IgD-negative memory B cell (primary cell): ENCODE results near the gene TUBA4B. TPM values are rescaled to one million over a fixed set of nuclear protein-coding genes. Genes with fewer than 3 reads are reported as not detected.
A peak's percentile ranks its signal among the peaks of the same experiment; 100 is the strongest.

Experiments used
- H3K27ac Mint-ChIP-seq, 3 donors: one replicate each; pipeline ENCODE4 v1.8.0; 2020 to 2022; ENCODE audit warnings: mild to moderate bottlenecking in 3 of 3, mixed read lengths in 3 of 3, moderate library complexity in 1 of 3
- H3K27me3 Mint-ChIP-seq: one replicate; pipeline ENCODE4 v1.8.0; 2021; ENCODE audit warnings: mixed read lengths
- H3K36me3 Mint-ChIP-seq: one replicate; pipeline ENCODE4 v1.8.0; 2020; ENCODE audit warnings: mild to moderate bottlenecking, mixed read lengths
- H3K4me1 Mint-ChIP-seq, 3 donors: one replicate each; pipeline ENCODE4 v1.8.0; 2020 to 2022; ENCODE audit warnings: mixed read lengths in 3 of 3, mild to moderate bottlenecking in 1 of 3
- H3K4me3 Mint-ChIP-seq, 4 donors: one replicate each; pipeline ENCODE4 v1.8.0; 2020 to 2022; ENCODE audit warnings: mild to moderate bottlenecking in 4 of 4, mixed read lengths in 4 of 4, moderate library complexity in 3 of 4
- H3K9me3 Mint-ChIP-seq, 3 donors: one replicate each; pipeline ENCODE4 v1.8.0; 2020 to 2021; ENCODE audit warnings: mixed read lengths in 3 of 3, mild to moderate bottlenecking in 1 of 3
- polyA plus RNA-seq: library from polyadenylated mRNA; unstranded; fragments of 300-500 nt; fragmentation: Illumina TruSeq; gene quantifications from one replicate; pipeline ENCODE4 v1.2.3, GENCODE V29; 2021

Gene TUBA4B
- polyA plus RNA-seq, 1 donor from 2014 or later: not detected

DNA sequence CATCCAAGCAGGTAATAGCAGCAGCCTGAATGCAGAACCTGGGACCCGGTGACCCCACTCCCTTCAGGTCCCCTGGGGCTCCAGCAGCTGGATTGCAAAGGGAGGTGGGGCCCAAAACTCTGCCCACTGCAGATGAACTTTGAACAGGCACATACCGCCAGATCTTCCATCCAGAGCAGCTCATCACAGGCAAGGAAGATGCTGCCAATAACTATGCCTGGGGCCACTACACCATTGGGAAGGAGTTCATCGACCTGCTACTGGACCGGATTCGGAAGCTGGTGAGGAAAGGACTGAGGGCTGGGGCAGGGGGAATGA lies 17.0 kb downstream of the TUBA4B start:
- H3K27ac Mint-ChIP-seq: no peak overlapping the region
- H3K4me3 Mint-ChIP-seq: no peak overlapping the region
- peaks cover 0 to 11% (median 11%) of the 10 kb centered on the region in 3 donors for H3K4me1 Mint-ChIP-seq
- peaks cover 9% of the 10 kb centered on the region for H3K36me3 Mint-ChIP-seq
- no peaks in the 10 kb centered on the region for H3K27me3 Mint-ChIP-seq
- H3K9me3 Mint-ChIP-seq: no peaks in the 10 kb centered on the region

DNA sequence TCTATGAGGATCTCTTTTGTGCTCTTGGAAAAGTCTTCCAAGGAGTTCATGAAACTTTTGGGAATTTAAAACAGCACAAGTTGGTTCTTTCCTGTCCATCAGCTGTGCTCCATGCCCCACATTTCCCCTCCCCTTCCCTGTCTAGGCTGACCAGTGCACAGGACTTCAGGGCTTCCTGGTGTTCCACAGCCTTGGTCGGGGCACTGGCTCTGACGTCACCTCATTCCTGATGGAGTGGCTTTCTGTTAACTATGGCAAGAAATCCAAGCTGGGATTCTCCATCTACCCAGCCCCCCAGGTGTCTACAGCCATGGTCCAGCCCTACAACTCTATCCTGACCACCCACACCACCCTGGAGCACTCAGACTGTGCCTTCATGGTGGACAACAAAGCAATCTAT lies 18.0 kb downstream of the TUBA4B start:
- peaks cover 9% of the 10 kb centered on the region for H3K36me3 Mint-ChIP-seq
- H3K4me3 Mint-ChIP-seq: no peak overlapping the region
- H3K4me1 Mint-ChIP-seq: peaks cover 0 to 14% (median 13%) of the 10 kb centered on the region in 3 donors
- no peak overlapping the region for H3K27ac Mint-ChIP-seq
- no peaks in the 10 kb centered on the region for H3K9me3 Mint-ChIP-seq
- no peaks in the 10 kb centered on the region for H3K27me3 Mint-ChIP-seq

DNA sequence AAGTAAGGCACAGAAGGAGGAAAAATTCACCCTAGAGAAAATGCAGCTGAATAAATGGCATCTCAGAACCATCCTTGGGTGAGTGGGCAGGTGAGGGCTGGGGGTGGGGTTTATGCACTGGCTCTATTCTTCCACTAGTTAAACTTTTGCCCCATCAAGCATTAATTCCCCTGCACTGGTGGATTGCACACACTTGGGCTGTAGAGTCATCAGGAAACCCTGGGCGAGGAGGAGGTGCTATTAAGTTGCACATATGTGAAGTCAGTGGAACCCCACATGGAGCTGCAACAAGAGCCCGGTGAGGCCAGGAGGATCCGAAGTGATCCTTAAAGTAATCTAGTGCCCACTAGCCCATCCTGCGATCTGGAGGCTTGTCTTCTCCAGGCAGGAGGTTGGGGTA lies 19.3 kb downstream of the TUBA4B start:
- H3K27me3 Mint-ChIP-seq: no peaks in the 10 kb centered on the region
- peaks cover 9% of the 10 kb centered on the region for H3K36me3 Mint-ChIP-seq
- H3K27ac Mint-ChIP-seq: no peak overlapping the region
- no peak overlapping the region for H3K4me3 Mint-ChIP-seq
- no peaks in the 10 kb centered on the region for H3K9me3 Mint-ChIP-seq
- peaks cover 5 to 20% (median 19%) of the 10 kb centered on the region in 3 donors for H3K4me1 Mint-ChIP-seq

DNA sequence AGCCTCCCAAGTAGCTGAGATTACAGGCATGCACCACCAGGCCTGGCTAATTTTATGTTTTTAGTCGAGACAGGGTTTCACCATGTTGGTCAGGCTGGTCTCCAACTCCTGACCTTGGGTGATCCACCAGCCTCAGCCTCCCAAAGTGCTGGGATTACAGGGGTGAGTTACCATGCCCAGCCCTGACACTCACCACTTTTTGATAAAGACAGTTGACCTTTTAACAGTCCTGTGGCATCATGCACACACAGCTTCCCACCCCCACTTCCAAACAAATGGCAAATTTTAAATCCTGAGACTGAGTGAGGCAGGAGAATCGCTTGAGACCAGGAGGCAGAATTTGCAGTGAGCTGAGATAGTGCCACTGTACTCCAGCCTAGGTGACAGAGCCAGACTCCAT lies 20.0 kb downstream of the TUBA4B start:
- Mint-ChIP-seq H3K27ac (no peak overlapping the region), H3K4me3 (no peak overlapping the region), H3K9me3 (no peaks in the 10 kb centered on the region), H3K36me3 (peaks cover 9% of the 10 kb centered on the region), H3K27me3 (no peaks in the 10 kb centered on the region), H3K4me1 (peaks cover 11 to 27% (median 24%) of the 10 kb centered on the region in 3 donors)

DNA sequence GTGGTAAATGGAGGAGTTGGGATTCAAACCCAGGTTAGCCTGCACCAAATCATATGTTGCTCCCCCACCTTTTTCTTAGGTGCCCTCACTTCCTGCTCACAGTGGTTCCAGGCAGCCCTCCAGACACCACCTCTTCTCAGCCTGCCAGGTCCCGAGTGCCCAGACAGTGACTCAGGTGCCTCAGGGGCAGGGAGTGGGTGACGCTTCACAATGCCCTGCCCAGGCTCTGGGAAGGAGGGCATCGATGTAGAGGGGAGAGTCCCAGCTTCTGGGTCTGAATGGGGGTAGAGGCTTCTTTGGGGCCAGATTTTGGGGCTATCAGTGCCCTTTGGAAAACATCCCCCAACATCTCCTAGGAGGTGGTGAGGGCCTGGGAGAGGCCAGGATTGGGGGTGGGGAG lies 20.9 kb downstream of the TUBA4B start:
- Mint-ChIP-seq H3K4me1 (peaks cover 18 to 36% (median 28%) of the 10 kb centered on the region in 3 donors), H3K9me3 (no peaks in the 10 kb centered on the region), H3K36me3 (peaks cover 9% of the 10 kb centered on the region), H3K4me3 (no peak overlapping the region), H3K27me3 (no peaks in the 10 kb centered on the region), H3K27ac (no peak overlapping the region)

DNA sequence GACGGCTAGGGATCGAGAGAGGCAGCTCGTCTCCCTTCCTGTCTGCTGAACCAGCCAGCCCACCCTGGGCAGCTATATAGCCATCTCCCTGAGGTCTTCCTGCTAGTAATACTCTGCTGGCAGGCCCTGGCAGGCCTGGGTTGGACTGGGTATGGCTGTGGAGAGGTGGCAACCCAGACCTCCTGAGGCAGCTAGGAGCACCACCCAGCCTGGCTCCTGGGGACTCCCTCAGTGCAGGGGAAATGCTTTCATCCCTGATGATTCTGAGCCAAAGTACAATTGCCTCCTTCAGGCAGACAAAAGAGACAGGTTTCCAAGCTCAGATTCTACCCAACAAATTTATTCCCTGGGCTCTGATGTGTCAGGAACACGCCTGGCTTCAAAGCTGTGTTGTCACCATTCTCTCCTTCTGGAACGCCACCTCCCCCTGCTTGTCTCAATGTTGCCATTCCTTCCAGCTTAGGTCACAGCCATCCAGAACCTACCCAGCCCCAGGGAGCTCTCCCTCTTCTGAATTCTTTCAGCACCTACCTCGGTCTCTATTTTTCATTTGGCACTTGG lies 21.4 kb downstream of the TUBA4B start:
- peaks cover 9% of the 10 kb centered on the region for H3K36me3 Mint-ChIP-seq
- peak overlapping the region in 1 of 4 donors; percentile 37 for H3K4me3 Mint-ChIP-seq
- H3K9me3 Mint-ChIP-seq: no peaks in the 10 kb centered on the region
- peak overlapping the region in 1 of 3 donors; percentile 40 for H3K27ac Mint-ChIP-seq
- peaks cover 19 to 33% (median 29%) of the 10 kb centered on the region in 3 donors for H3K4me1 Mint-ChIP-seq
- no peaks in the 10 kb centered on the region for H3K27me3 Mint-ChIP-seq

DNA sequence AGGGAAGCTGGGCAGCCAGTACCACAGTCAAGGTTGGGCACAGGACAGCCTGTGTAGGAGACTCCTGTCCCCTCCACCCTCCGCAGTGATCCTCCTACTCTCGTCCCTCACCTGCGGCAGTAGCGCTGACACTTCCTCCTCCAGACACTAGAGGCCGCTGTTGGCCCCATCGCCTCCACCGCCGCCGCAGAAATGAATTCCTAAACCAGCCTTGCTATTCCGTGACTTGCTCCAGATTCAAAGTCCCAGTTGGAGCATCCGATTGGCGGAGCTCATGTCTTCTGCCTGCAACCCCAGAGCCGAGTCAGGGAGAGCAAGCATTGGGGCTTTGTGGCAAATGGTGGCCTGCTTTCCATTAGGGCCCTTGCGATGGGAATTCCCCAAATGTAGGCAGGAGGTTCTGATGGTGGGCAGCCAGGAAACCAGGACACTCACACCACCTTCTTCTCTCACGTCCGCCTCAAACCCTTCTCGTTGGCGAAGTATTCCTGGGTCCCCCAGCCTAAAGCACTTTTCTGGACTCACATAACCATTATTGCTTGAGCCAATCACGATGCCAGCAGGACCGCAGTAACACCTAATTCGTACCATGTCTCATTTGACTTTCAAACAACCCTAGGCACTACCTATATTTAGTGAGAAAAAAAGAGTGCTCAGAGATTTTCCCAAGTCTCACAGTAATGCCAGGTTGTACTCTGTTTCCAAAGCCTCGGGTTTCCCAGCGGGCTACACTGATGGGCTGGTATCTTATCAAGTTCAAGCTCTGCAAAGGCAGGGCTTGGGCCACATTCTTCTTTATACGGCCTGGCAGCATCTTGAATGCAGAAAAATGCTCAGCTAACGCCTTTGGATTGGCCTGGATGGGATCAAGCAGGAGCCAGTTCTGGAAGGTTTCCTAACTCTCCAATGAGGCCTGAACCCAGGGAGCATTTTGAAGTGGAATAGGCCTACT lies 24.9 kb downstream of the TUBA4B start:
- H3K4me3 Mint-ChIP-seq: peak overlapping the region; percentile 92 to 99 (median 98)
- H3K4me1 Mint-ChIP-seq: peaks cover 26 to 47% (median 34%) of the 10 kb centered on the region in 3 donors
- H3K36me3 Mint-ChIP-seq: peaks cover 9% of the 10 kb centered on the region
- H3K27ac Mint-ChIP-seq: peak overlapping the region; percentile 99 to 100 (median 99)
- H3K27me3 Mint-ChIP-seq: no peaks in the 10 kb centered on the region
- no peaks in the 10 kb centered on the region for H3K9me3 Mint-ChIP-seq

DNA sequence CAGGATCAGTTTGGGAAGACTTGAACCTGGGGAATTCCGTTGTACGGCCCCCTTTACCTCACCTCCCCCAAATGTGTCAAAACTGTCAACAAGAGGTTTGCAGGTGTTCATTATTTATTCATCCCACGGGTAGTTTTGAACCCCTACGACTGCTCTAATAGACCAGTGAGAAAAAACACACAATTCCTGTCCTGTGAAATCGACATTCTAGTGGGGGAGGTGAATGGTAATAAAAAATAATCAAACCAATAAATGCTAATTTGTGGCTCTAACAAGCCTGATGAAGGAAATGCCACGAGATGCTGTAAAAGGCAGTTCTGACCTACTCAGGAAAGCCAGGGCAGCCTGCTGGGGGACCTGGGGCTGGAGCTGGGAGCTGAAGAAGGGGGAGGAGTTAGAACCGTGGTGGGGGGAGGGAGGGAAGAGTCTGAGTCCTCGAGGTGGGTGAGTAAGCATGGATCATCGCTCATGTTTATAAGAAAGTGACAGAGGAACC lies 25.7 kb downstream of the TUBA4B start:
- Mint-ChIP-seq H3K4me1 (peaks cover 28 to 45% (median 32%) of the 10 kb centered on the region in 3 donors), H3K27me3 (no peaks in the 10 kb centered on the region), H3K9me3 (no peaks in the 10 kb centered on the region), H3K36me3 (peaks cover 11% of the 10 kb centered on the region), H3K27ac (peak overlapping the region; percentile 99 to 100 (median 99)), H3K4me3 (peak overlapping the region; percentile 92 to 99 (median 98))

DNA sequence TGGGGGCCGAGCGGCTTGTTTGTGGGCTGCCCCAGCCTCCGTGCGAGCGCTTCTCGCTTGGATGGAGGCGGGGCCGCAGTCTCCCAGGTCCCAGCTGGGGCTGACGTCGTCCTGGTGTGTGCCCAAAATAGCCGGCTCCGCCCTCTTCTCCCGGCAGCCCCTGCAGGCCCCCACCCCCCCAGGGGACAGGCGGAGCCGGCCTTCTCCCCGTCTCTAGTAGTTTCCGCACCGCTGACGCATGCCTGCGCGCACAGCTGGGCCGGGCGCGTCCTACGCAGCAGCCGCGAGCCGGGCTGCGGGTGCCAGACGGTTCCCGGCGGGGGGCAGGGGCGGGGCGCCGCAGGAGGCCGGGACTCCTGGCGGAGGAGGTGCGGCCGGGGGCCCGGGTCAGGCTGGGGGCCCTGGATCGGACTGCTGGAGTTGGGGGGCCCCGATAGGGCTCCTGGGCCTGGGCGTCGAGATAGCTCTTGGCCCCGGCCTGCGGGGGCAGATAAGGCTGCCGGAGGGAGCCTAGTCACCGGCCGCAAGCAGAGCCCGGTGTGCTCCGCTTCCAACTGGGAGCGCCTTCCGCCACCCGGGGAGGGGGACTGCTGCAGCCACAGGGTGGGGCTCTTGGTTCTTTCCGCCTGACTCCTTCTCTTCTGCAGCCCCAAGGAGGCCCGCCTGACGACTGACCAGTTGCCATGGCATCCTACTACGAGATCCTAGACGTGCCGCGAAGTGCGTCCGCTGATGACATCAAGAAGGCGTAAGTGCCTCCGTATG lies 26.3 kb downstream of the TUBA4B start, which contains the start of gene DNAJB2:
TSS of gene DNAJB2 (plus strand) at position 216 of the 765 bp plus-strand sequence. CDS start at position 684, 468 bp downstream.
- Mint-ChIP-seq H3K4me3 (peak within 1 kb of the TSS; percentile 92 to 99 (median 98)), H3K4me1 (peaks cover 28 to 45% (median 29%) of the 10 kb centered on the region in 3 donors), H3K9me3 (no peaks in the 10 kb centered on the region), H3K27me3 (no peaks in the 10 kb centered on the region), H3K36me3 (peaks cover 8% of the 10 kb centered on the region), H3K27ac (peak within 1 kb of the TSS; percentile 99 to 100 (median 99))

DNA sequence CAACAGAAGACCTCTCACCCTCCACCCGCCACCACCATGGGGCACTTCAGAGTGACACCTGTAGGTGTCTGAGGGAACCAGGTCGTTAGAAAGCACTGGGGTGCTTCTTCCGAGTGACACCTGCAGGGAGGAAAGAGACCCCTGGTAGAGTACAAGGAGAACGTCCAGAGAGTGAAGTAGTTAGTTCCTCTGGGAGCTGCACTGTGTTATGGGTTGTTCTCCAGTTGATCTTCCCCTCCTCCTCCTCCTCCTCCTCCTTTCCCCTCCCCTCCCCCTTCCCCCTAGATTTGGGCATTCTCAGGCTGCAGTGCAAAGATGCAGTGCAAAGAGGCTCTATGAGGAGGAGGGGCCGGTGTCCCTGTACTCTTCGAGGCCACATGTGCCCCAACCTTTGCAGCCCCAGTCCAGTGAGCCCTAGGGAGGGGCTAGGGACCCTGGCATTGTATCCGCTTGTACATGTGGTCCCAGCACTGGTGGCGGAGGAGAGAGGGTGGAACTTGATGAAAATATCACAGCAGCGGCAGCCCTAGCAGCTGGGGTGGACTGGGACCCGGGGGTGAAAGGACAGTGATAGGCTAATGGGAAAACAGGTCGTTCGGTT lies 27.0 kb downstream of the TUBA4B start:
- Mint-ChIP-seq H3K27me3 (no peaks in the 10 kb centered on the region), H3K36me3 (peaks cover 5% of the 10 kb centered on the region), H3K4me3 (peak overlapping the region; percentile 92 to 99 (median 98)), H3K9me3 (no peaks in the 10 kb centered on the region), H3K27ac (peak overlapping the region; percentile 99 to 100 (median 99)), H3K4me1 (peaks cover 25 to 39% (median 28%) of the 10 kb centered on the region in 3 donors)

DNA sequence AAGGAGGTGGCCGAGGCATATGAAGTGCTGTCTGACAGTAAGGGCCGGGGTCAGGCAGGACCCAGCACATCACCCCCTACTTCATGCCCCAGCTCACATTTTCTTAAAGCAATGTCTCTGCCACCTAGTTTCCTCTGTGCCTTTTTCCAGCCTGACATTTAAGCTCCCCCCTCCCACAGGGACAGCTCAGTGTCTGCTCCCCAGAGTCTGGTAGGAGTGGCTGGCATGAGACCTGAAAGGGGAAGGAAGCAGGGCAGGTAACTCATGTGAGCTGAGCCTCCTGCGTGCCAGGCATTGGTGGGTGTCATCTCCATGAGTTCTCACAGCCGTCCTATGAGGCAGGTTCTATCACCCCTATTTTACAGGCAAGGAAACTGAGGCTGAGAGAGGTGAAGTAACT lies 27.6 kb downstream of the TUBA4B start:
- Mint-ChIP-seq H3K4me1 (peaks cover 24 to 38% (median 28%) of the 10 kb centered on the region in 3 donors), H3K27me3 (no peaks in the 10 kb centered on the region), H3K9me3 (no peaks in the 10 kb centered on the region), H3K36me3 (peaks cover 5% of the 10 kb centered on the region), H3K27ac (peak overlapping the region; percentile 53 to 100 (median 99)), H3K4me3 (peak overlapping the region; percentile 64 to 99 (median 90))

DNA sequence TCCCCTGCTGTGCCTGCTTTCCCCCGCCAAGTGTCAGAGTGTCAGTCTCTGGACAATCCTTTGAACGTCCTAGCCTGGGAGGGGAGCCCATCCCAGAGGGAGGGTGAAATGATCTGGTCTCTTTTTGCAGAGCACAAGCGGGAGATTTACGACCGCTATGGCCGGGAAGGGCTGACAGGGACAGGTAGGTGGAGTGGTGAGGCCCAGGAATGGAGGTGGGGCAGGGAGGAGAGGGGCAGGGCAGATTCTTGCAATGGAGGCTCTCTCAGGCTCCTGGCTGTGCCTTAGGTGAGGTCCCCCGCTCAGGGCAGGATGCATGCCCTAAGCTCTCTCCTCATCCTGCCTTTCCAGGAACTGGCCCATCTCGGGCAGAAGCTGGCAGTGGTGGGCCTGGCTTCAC lies 28.5 kb downstream of the TUBA4B start:
- H3K9me3 Mint-ChIP-seq: no peaks in the 10 kb centered on the region
- H3K4me3 Mint-ChIP-seq: peak overlapping the region in 1 of 4 donors; percentile 64
- H3K4me1 Mint-ChIP-seq: peaks cover 20 to 36% (median 28%) of the 10 kb centered on the region in 3 donors
- peak overlapping the region in 2 of 3 donors; percentile 95 to 99 for H3K27ac Mint-ChIP-seq
- H3K36me3 Mint-ChIP-seq: peaks cover 5% of the 10 kb centered on the region
- H3K27me3 Mint-ChIP-seq: no peaks in the 10 kb centered on the region

DNA sequence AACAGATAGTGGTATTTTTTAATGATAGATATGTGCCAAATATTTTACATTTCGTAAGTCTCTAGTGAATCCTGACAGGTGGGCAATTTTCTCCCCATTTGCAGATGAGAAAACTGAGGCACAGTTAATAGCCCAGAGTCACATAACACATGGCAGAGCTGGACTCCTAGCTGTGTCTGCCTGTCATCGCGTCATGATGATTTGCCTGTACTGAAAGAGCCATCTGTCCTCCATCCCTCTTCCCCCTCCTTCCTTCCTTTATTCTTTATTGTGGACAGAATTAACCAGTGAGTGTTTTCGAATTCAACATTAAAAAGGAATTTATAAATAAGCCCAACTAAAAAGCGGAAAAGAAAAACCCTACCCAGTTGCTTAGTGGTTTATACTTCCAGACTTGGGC lies 29.3 kb downstream of the TUBA4B start:
- Mint-ChIP-seq H3K27me3 (no peaks in the 10 kb centered on the region), H3K27ac (peak overlapping the region in 2 of 3 donors; percentile 78 to 89), H3K36me3 (peaks cover 5% of the 10 kb centered on the region), H3K9me3 (no peaks in the 10 kb centered on the region), H3K4me1 (peaks cover 16 to 30% (median 23%) of the 10 kb centered on the region in 3 donors), H3K4me3 (peak overlapping the region in 1 of 4 donors; percentile 74)

DNA sequence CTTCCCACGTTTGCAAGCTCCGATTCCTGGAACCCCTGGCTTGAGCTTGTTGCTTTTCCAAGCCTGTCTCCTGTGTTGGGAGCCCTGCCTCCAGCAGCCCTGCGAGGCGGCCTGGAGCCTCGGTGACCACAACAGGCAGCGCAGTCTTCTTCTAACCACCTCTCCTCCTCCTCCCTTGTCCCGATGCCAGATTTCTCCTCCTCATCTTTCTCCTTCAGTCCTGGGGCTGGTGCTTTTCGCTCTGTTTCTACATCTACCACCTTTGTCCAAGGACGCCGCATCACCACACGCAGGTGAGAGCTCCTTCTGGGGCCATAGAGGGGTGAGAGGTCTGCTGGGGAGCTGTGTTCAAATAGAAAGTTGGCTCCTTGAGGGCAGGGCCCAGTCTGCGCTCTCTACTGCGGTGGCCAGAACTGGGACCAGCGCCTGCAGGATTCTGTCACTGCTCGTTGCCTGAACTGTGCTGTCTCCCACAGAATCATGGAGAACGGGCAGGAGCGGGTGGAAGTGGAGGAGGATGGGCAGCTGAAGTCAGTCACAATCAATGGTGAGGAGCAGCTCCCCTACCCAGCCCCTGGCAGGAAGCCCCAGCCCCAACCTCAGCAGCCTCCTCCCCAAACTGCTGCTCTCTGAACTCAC lies 30.0 kb downstream of the TUBA4B start:
- Mint-ChIP-seq H3K27me3 (no peaks in the 10 kb centered on the region), H3K9me3 (no peaks in the 10 kb centered on the region), H3K4me3 (peak overlapping the region in 1 of 4 donors; percentile 74), H3K27ac (peak overlapping the region; percentile 78 to 89 (median 78)), H3K36me3 (peaks cover 5% of the 10 kb centered on the region), H3K4me1 (peaks cover 12 to 23% (median 16%) of the 10 kb centered on the region in 3 donors)
